IPS-20b (cell line): ENCODE results near the gene DLEU7.
A peak's percentile ranks its signal among the peaks of the same experiment; 100 is the strongest.

Experiments
- H3K27ac ChIP-seq: one replicate; pipeline ENCODE4 v1.5.1; 2013; ENCODE audit warnings: low read length
- H3K27me3 ChIP-seq: 2 replicates; pipeline ENCODE4 v1.6.1; 2013; ENCODE audit warnings: mild to moderate bottlenecking, low read length, inconsistent platforms; ENCODE audit not compliant: insufficient read depth
- H3K36me3 ChIP-seq: 2 replicates; pipeline ENCODE4 v1.6.1; 2013; ENCODE audit warnings: low read depth, mild to moderate bottlenecking, inconsistent platforms, low read length, moderate library complexity; ENCODE audit not compliant: insufficient read depth
- H3K4me1 ChIP-seq: 2 replicates; pipeline ENCODE4 v1.6.1; 2013; ENCODE audit warnings: mild to moderate bottlenecking, control low read depth, inconsistent platforms, low read length, moderate library complexity; ENCODE audit not compliant: insufficient read depth
- H3K4me3 ChIP-seq: 2 replicates; pipeline ENCODE4 v1.5.1; 2013; ENCODE audit warnings: mild to moderate bottlenecking, low read length, inconsistent platforms
- H3K9ac ChIP-seq: 2 replicates; pipeline ENCODE4 v1.6.1; 2013; ENCODE audit warnings: low read depth, mild to moderate bottlenecking, inconsistent platforms, low read length, moderate library complexity
- H3K9me3 ChIP-seq: 2 replicates; pipeline ENCODE4 v1.6.1; 2013; ENCODE audit warnings: mild to moderate bottlenecking, low read depth, low read length, inconsistent platforms; ENCODE audit not compliant: insufficient read depth

DLEU7 gene

DNA sequence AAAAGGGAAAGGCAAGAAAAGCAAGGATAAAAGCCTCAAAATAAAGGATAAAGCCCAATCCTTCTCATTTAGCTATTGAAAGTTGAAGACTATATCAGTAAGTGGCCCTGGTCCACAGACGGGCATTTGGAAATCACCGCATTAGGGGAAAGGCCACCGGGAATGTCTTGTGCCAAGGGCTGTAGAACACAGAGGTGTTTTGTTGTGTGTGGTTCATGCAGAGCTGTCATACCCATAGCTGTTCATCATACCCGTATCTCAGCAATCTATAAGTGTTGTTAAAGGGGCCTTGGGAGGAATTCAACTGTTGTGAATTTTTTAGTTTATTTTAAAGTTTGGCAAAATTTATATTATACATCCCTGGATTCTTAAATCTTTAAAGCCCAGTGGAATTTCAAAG lies 33.0 kb downstream of the DLEU7 start:
- Histone ChIP-seq H3K9me3 (no peaks in the 10 kb centered on the region), H3K36me3 (no peaks in the 10 kb centered on the region), H3K27ac (no peak overlapping the region), H3K27me3 (no peaks in the 10 kb centered on the region), H3K9ac (no peak overlapping the region), H3K4me3 (no peak overlapping the region), H3K4me1 (no peaks in the 10 kb centered on the region)

DNA sequence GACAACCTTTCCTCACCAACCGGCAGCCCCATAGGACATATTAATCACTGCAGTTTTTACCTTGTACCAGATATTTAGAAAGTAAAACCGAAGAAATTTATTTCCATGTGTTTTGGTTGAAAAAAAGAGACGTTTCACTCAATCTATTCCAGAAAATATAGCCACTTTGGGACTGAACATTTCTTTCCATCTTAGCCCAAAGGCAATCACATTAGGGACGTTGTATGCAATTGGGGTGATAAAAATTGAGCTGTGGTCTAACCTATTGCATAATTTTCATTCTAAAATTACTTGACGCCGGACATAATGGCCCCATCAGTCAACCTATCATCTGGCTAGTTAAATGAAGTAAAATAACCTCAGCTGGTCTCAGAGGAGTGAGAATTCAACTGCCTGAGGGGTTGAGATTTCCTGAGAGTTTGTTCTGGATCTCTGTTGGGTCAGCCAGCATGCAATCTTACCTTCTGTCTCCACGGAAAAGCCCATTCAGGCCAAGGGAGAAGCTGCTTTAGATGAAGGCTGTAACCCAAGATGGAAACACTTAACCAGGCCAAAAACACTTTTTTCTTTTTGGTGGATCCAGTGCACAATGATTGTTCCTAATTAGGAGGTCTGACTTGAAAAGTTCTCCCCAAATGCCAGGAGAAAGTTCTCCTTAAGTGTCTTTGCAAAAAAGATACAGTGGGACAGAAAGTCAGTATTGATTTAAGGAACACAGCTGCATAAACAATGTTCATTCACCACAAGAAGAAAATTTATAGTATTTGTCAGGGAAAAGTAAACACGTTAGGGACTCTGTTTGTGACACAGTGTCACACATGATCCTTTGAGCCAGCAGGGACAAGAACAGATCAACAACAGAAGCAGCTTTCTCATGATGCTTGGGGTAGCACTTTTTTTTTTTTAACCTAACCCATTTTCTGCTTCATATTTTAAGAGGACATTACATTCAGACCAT lies 34.1 kb downstream of the DLEU7 start:
- no peaks in the 10 kb centered on the region for H3K27me3 ChIP-seq
- peaks cover 4% of the 10 kb centered on the region for H3K9me3 ChIP-seq
- H3K4me3 ChIP-seq: no peak overlapping the region
- no peaks in the 10 kb centered on the region for H3K4me1 ChIP-seq
- no peak overlapping the region for H3K27ac ChIP-seq
- H3K9ac ChIP-seq: no peak overlapping the region
- H3K36me3 ChIP-seq: no peaks in the 10 kb centered on the region

DNA sequence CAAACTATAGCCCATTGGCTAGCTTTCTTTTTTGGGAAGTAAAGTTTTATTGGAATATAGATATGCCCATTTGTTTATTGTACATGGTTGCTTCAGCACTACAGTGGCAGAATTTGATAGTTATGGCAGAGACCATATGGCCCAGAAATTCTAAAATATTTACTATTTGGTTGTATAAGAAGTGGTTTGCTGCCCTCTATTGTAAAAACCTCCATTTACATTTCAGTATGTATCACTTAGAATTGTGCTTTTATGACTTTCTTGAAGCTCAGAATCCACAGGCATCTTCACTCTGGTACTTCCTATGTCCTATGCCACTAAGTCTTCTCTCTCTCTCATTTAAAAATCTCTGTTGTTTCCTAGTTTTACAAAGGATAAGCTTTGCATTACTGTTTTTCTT lies 37.7 kb downstream of the DLEU7 start:
- H3K4me3 ChIP-seq: no peak overlapping the region
- H3K9me3 ChIP-seq: peaks cover 4% of the 10 kb centered on the region
- H3K9ac ChIP-seq: no peak overlapping the region
- H3K36me3 ChIP-seq: no peaks in the 10 kb centered on the region
- no peaks in the 10 kb centered on the region for H3K27me3 ChIP-seq
- H3K27ac ChIP-seq: no peak overlapping the region
- peaks cover 3% of the 10 kb centered on the region; the same call in 1 of the 2 replicates for H3K4me1 ChIP-seq

DNA sequence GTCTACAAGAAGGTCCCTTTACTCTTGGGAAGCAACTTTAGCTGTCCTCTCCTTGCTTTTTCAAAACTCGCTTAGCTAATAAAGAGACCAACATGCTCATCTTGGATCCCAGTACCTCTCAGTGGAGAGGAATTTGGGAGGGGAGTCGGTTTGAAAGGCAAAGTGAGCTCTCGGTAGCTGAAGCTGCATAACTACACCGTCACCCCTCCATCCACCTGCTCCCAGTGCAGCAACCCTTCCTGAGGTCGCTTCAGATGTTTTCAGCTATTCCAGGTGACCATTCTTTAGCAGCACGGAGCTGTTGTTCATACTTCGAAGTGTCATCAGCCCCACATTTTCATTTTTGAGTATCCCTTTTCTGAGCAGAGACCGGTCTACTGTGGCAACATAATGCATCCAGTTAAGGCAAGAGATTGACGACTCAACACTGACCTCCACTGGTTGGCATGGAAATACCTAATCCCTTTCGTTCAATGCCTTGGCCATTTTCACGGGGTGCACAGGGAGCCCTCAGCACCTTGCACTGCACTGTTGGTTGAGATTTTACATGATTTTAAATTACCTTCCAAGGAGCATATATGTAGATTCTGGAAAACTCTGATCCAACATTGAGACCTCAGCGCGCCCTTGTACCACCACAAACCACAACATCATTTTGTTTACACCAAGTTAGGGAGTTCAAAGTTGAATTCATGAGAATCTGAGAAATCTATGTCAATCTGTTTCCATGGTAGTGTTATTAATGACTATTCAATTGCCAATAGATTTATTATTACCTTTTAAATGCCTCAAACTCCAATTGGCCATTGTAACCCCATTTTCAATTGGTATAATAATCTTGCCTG lies 42.2 kb downstream of the DLEU7 start:
- Histone ChIP-seq H3K27me3 (no peaks in the 10 kb centered on the region), H3K9ac (no peak overlapping the region), H3K9me3 (peaks cover 4% of the 10 kb centered on the region), H3K4me3 (peak overlapping the region; percentile 53), H3K27ac (no peak overlapping the region), H3K4me1 (peaks cover 9% of the 10 kb centered on the region; the same call in 1 of the 2 replicates), H3K36me3 (no peaks in the 10 kb centered on the region)

DNA sequence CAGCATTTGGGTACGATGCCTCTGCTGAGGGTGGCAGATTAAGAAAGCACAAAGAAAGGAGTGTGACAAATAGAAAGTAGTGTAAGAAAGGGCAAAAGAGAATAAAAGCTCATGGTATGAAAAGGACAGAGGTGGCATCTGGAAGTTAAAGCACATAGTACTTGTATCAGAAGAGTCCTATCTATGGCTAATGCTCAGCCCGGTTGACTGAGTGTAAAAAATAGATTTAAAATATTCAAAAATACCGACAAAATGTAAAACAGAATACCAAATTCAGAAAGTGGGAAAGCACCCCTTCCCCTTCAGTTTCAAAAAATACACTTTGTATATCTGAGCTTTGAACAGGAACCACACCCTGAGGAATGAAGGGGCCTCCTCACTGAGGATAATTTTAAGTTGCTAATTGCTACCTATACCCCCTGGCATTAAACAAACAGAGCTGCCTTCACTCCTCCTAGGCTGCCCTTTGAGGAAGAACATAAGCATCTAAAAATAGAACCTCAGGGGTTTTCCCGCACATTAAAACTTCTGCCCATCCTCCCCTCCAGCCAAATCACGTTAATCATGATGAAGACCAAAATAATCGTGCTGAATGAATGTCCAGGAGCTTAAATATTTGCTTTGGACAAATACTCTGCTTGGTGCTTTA lies 43.3 kb downstream of the DLEU7 start:
- Histone ChIP-seq H3K27ac (no peak overlapping the region), H3K9ac (no peak overlapping the region), H3K4me1 (peaks cover 9% of the 10 kb centered on the region; the same call in 1 of the 2 replicates), H3K9me3 (peaks cover 4% of the 10 kb centered on the region), H3K36me3 (no peaks in the 10 kb centered on the region), H3K27me3 (no peaks in the 10 kb centered on the region), H3K4me3 (peak overlapping the region; percentile 53; the same call in 1 of the 2 replicates)

DNA sequence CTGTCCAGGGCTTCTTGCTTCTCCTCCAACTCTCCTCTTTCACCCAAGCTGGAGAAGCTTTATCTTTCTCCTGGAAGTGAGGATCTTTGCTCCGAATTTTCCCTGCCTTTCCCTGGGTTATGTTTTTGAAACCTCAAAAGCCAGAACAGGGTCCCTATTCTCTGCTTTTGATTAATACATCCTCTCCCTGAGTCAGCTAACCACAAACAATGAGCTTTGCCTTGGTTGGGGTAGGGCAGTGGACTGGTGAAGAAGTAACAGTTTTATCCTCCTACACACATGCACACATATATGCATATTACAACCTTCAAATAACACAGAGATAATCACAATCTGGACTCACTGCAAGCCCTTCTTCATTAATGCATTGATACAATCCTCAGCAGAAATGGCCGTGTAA lies 44.6 kb downstream of the DLEU7 start:
- H3K4me3 ChIP-seq: no peak overlapping the region
- peaks cover 9% of the 10 kb centered on the region; the same call in 1 of the 2 replicates for H3K4me1 ChIP-seq
- H3K9me3 ChIP-seq: no peaks in the 10 kb centered on the region
- H3K27me3 ChIP-seq: no peaks in the 10 kb centered on the region
- no peak overlapping the region for H3K27ac ChIP-seq
- no peaks in the 10 kb centered on the region for H3K36me3 ChIP-seq
- H3K9ac ChIP-seq: no peak overlapping the region

DNA sequence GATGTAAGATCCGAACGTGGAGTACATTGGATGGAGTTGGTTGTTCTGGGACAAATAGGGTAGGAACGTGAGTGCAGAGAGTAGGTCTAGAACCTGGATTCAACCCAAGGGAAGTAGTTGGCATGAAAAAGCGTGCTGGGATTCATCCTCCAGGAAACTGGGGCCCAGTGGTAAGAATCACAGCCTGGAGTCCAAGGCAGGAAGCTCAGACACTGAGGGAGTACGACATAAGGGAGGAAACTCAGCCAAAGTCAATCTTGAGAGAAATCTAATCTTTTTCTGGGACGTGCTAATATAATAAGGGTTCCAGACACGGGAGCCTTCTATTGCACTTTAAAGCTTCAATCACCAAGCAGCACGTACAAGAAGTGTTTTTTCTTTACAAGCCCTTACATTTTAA lies 46.4 kb downstream of the DLEU7 start:
- H3K36me3 ChIP-seq: no peaks in the 10 kb centered on the region
- no peak overlapping the region for H3K4me3 ChIP-seq

DNA sequence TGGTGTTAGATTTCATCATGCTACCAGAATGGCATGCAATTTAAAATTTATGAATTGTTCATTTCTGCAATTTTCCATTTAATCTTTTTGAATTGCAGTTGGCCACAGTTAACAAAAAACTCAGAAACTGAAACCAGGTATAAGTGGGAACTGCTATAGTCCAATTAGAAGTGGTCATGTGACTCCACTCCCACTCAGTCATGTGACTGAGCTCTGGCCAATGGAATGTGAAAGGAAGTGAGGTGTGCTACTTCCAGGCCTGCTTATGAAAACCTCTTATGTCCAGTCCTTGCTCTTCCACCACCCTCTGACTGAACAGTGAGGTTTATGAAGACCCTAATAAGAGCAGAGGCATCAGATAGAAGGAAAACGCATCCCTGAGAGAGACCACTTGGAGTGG lies 47.0 kb downstream of the DLEU7 start:
- H3K27ac ChIP-seq: no peak overlapping the region

More for the DNA sequence above, 46.4 kb downstream of the DLEU7 start:
- Histone ChIP-seq H3K27ac (no peak overlapping the region), H3K27me3 (no peaks in the 10 kb centered on the region), H3K9me3 (no peaks in the 10 kb centered on the region), H3K9ac (no peak overlapping the region), H3K4me1 (peaks cover 9% of the 10 kb centered on the region; the same call in 1 of the 2 replicates)

DNA sequence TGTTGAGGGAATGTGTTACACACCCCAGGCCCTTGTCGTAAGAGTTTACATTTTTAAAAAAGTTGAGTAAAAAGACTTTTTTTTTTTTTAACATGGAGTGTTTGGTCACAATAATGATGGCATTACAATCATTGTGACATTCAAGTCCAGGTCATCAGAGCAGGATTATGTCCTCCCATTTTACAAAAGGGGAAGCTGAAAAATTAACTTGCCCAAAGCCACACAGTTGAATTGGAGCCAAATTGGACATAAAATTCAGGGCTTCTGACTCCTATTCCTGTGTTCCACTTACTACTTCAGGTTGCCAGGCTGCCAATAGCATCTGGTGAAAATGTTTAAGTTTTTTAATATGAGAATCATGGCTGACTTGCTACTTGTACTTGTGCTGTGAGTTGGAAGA lies 49.3 kb downstream of the DLEU7 start:
- no peaks in the 10 kb centered on the region for H3K4me1 ChIP-seq
- no peak overlapping the region for H3K27ac ChIP-seq
- no peaks in the 10 kb centered on the region for H3K36me3 ChIP-seq

More for the DNA sequence above, 47.0 kb downstream of the DLEU7 start:
- Histone ChIP-seq H3K27me3 (no peaks in the 10 kb centered on the region), H3K4me3 (no peak overlapping the region), H3K9ac (no peak overlapping the region), H3K9me3 (no peaks in the 10 kb centered on the region), H3K36me3 (no peaks in the 10 kb centered on the region), H3K4me1 (peaks cover 9% of the 10 kb centered on the region; the same call in 1 of the 2 replicates)

DNA sequence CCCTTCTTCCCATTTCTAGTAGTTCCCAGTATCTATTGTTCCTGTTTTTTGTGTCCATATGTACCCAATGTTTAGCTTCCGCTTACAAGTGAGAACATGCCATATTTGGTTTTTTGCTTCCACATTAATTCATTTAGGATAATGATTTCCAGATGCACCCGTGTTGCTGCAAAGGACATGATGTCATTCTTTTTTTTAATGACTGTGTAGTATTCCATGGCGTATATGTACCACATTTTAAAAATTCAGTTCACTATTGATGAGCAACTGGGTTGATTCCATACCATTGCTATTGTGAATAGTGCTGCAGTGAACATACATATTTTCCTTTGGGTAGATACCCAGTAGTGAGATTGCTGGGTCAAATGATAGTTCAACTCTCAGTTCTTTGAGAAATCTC lies 50.5 kb downstream of the DLEU7 start:
- Histone ChIP-seq H3K9me3 (no peaks in the 10 kb centered on the region), H3K4me1 (0 out of 2 replicates have a peak, but pooled peaks cover under 1% of the 10 kb centered on the region), H3K27me3 (no peaks in the 10 kb centered on the region), H3K4me3 (no peak overlapping the region), H3K9ac (no peak overlapping the region), H3K27ac (no peak overlapping the region), H3K36me3 (no peaks in the 10 kb centered on the region)

More for the DNA sequence above, 49.3 kb downstream of the DLEU7 start:
- no peaks in the 10 kb centered on the region for H3K9me3 ChIP-seq
- no peaks in the 10 kb centered on the region for H3K27me3 ChIP-seq
- H3K9ac ChIP-seq: no peak overlapping the region
- H3K4me3 ChIP-seq: no peak overlapping the region

DNA sequence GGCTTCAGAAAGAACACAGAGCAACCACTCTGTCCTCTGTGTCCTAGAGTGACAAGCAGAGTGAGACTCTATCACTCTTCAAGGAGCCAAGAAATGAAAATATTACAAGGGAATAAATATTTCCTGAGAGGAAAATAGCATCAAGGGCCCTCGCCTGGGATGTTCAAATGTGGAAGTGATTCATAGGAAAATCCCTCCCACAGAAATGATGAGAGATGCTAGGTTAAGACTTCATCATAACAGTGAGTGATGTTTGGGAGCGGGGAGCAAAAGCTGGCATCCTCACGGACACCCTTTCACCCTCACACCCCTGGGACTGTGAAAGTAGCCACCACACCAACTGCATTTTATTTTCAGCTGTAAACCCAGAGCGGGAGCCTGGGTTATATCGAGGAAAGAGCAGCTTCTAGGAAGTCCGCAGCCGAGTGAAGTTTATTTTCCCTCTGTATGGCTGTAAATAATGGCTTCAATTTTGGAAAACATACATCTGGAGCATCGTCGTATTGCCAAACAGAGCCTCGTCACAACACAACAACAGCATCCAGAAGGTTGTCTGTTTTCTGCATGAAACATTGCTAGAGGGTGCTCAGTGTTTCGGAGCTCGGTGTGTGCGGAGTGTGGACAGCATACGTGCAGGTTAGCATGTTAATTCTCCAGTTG lies 54.8 kb downstream of the DLEU7 start:
- Histone ChIP-seq H3K27me3 (no peaks in the 10 kb centered on the region), H3K4me3 (no peak overlapping the region), H3K27ac (no peak overlapping the region), H3K9ac (no peak overlapping the region), H3K9me3 (no peaks in the 10 kb centered on the region), H3K4me1 (peaks cover 13% of the 10 kb centered on the region), H3K36me3 (no peaks in the 10 kb centered on the region)
